ENCODE measurements around the gene GUSB. TPM values are rescaled to one million over a fixed set of nuclear protein-coding genes. Genes with fewer than 3 reads are reported as not detected.

The GUSB gene
- total and polyA plus RNA-seq, 2 of the 8 experiments (the other 6 are each of a cell fraction or from before 2014, with no cell fraction given): 43.6 to 71.3 TPM

GRCh38 chr7:65983965-65984658 lies 2.1 kb upstream of the GUSB start:
- Histone ChIP-seq H3K9me3 (ENCODE audit: insufficient read depth in 2 of 2, low read depth in 1 of 2, low read length in 1 of 2) (no peaks in the 10 kb centered on the region), H3K23me2 (ENCODE audit: low read depth, low read length) (no peaks in the 10 kb centered on the region), H3K9ac (replicated peaks in 1 of 4; ENCODE audit: extremely low read depth in 1 of 4, low read depth in 3 of 4, low read length in 3 of 4) (no peak overlapping the region), H2AFZ (ENCODE audit: low read length) (no peak overlapping the region), H3K79me1 (ENCODE audit: low read depth, low read length) (no peaks in the 10 kb centered on the region; the same call in none of the 2 replicates), H3K4me2 (ENCODE audit: insufficient read depth in 1 of 2, low read depth in 2 of 2, low read length in 2 of 2) (no peak overlapping the region), H3K27ac (ENCODE audit: low read depth, low read length) (no peak overlapping the region), H2BK12ac (ENCODE audit: low read depth, low read length) (no peak overlapping the region), H3K4me1 (replicated peaks in 1 of 4; ENCODE audit: control insufficient read depth in 3 of 4, insufficient read depth in 4 of 4, low read length in 3 of 4) (peaks cover 0 to 6% (median 2%) of the 10 kb centered on the region in 4 experiments; a peak in 4 of 7 replicates), H3K27me3 (replicated peaks in 1 of 4; ENCODE audit: control insufficient read depth in 3 of 4, extremely low read depth in 1 of 4, insufficient read depth in 3 of 4, low read length in 3 of 4) (no peaks in the 10 kb centered on the region), H4K8ac (ENCODE audit: extremely low read depth, insufficient read depth, low read length) (no peak overlapping the region), H2BK120ac (replicated peaks; ENCODE audit: low read depth, low read length) (no peak overlapping the region), H3K79me2 (ENCODE audit: control insufficient read depth in 1 of 2, insufficient read depth in 2 of 2, low read length in 2 of 2) (peaks cover 0 to 16% of the 10 kb centered on the region in 2 experiments; a peak in 2 of 4 replicates), H3K36me3 (ENCODE audit: control insufficient read depth in 2 of 4, insufficient read depth in 4 of 4, low read length in 3 of 4) (peaks cover 3 to 8% (median 7%) of the 10 kb centered on the region in 4 experiments; a peak in 7 of 8 replicates), H3K4me3 (ENCODE audit: extremely low read depth in 1 of 4, insufficient read depth in 2 of 4, low read depth in 3 of 4, low read length in 4 of 4) (no peak overlapping the region), H3K14ac (ENCODE audit: insufficient read length) (no peak overlapping the region), H4K91ac (replicated peaks; ENCODE audit: insufficient read length, low read length) (no peak overlapping the region), H3K18ac (ENCODE audit: extremely low read depth, low read length) (no peak overlapping the region), H2AK5ac (ENCODE audit: low read depth, low read length) (no peak overlapping the region), H2BK5ac (ENCODE audit: low read depth, low read length) (no peak overlapping the region), H3K4ac (replicated peaks; ENCODE audit: insufficient read length, low read depth, low read length) (no peak overlapping the region), H4K5ac (ENCODE audit: insufficient read length, low read depth, low read length) (no peak overlapping the region), H3K23ac (ENCODE audit: insufficient read length) (no peak overlapping the region), H4K20me1 (replicated peaks in 1 of 2; ENCODE audit: control insufficient read depth in 1 of 2, insufficient read depth in 2 of 2, low read length in 2 of 2) (peaks cover 4 to 12% of the 10 kb centered on the region in 2 experiments), H2BK15ac (ENCODE audit: low read length) (no peak overlapping the region), H3K56ac (replicated peaks; ENCODE audit: insufficient read length, low read depth, low read length) (no peak overlapping the region), H2BK20ac (ENCODE audit: low read length) (no peak overlapping the region)
- whole genome bisulfite sequencing, 2 experiments (ENCODE audit: extremely low coverage in 1 of 2, insufficient coverage in 1 of 2, insufficient read length in 1 of 2, insufficient replicate concordance in 2 of 2, low coverage in 1 of 2, low lambda C conversion rate in 2 of 2, missing lambda C conversion rate in 1 of 2): 90% methylated on average over 10 of the region's 10 CpGs; no CpG with 5 or more reads in 1 of the 2 experiments
- ChIA-PET CTCF (ENCODE audit: partially characterized antibody) (interaction anchor here (1.1 kb wide), 1 partner anchor 29 kb away, joined by 4 read pairs; no protein-coding TSS in a partner anchor), POLR2A (ENCODE audit: partially characterized antibody) (no interaction called here)
- FAIRE-seq: no peak
- DNase-seq (ENCODE audit: low read depth in 1 of 2, low spot score in 2 of 2): no peak
- TF ChIP-seq CREB1 (IDR thresholded peaks at IDR 0.05): no peak
- TF ChIP-seq SUZ12 (IDR thresholded peaks at IDR 0.05; ENCODE audit: low read length): no peak
- no peak for TF ChIP-seq KDM5A (IDR thresholded peaks at IDR 0.05; ENCODE audit: low read length)
- no peak for TF ChIP-seq TAF1 (IDR thresholded peaks at IDR 0.05; ENCODE audit: low read depth, low read length)
- no peak for TF ChIP-seq NANOG (IDR thresholded peaks at IDR 0.05; ENCODE audit: insufficient read depth, low read depth, low read length, poor library complexity, severe bottlenecking)
- TF ChIP-seq EP300 (IDR thresholded peaks at IDR 0.05; ENCODE audit: borderline replicate concordance in 1 of 2, low read depth in 2 of 2, low read length in 2 of 2): no peak
- TF ChIP-seq CHD1 (IDR thresholded peaks at IDR 0.05; ENCODE audit: low read depth, low read length): no peak
- no peak for TF ChIP-seq SP2 (IDR thresholded peaks at IDR 0.05; ENCODE audit: low read length)
- TF ChIP-seq MAX (IDR thresholded peaks at IDR 0.05): no peak
- no peak for TF ChIP-seq ATF2 (IDR thresholded peaks at IDR 0.05; ENCODE audit: low read length)
- TF ChIP-seq RFX5 (IDR thresholded peaks at IDR 0.05; ENCODE audit: borderline replicate concordance, low read depth, low read length): no peak

All from H1 (cell line).